ENCODE data around the gene LRRC23. TPM values are rescaled to one million over a fixed set of nuclear protein-coding genes. Genes with fewer than 3 reads are reported as not detected.

The LRRC23 gene
- total and polyA plus RNA-seq, 9 of the 15 experiments (the other 6 are each of a cell fraction or from before 2014, with no cell fraction given), result 2.2 to 7.0 (median 3.0) TPM

- TF ChIP-seq HBP1 (CRISPR knock-in tag; IDR thresholded peaks at IDR 0.05) (no peak), TEAD4 (IDR thresholded peaks at IDR 0.05; ENCODE audit: low read length) (peak; percentile 43; the same call in 1 of the 2 replicates), TEAD4 (CRISPR knock-in tag; IDR thresholded peaks at IDR 0.05; ENCODE audit: borderline replicate concordance) (no peak), CEBPB (tag; IDR thresholded peaks at IDR 0.05) (no peak), KLF16 (IDR thresholded peaks at IDR 0.05) (no peak), KLF1 (tag; IDR thresholded peaks at IDR 0.05) (no peak), CHD7 (IDR thresholded peaks at IDR 0.05; ENCODE audit: low read depth, low read length) (no peak), ZNF780A (CRISPR knock-in tag; IDR thresholded peaks at IDR 0.05) (no peak), BCOR (IDR thresholded peaks at IDR 0.05) (no peak), MED1 (CRISPR knock-in tag; IDR thresholded peaks at IDR 0.05; ENCODE audit: borderline replicate concordance) (no peak), U2AF2 (optimal IDR thresholded peaks at IDR 0.05; ENCODE audit: low read depth, low read length) (no peak), ZNF586 (CRISPR knock-in tag; conservative IDR thresholded peaks at IDR 0.05) (no peak), KAT2B (IDR thresholded peaks at IDR 0.05; ENCODE audit: low read depth, low read length) (no peak), JUNB (CRISPR knock-in tag; conservative IDR thresholded peaks at IDR 0.05) (no peak), ZNF217 (CRISPR knock-in tag; IDR thresholded peaks at IDR 0.05) (no peak), ZBTB17 (CRISPR knock-in tag; IDR thresholded peaks at IDR 0.05) (no peak)
Observed at GRCh38 chr12:6929466-6930452, 25.1 kb downstream of the LRRC23 start (continued).
